HCT116 (cell line): ENCODE data around the gene COL20A1. TPM values are rescaled to one million over a fixed set of nuclear protein-coding genes. Genes with fewer than 3 reads are reported as not detected.

Source experiments
- ATAC-seq: fragments of 200-7000 bp; cut with Tn5 transposase; 2 replicates; pipeline ENCODE4 v1.9.1; 2020; ENCODE audit warnings: mild to moderate bottlenecking, moderate library complexity
- BruUV-seq: library from RNA; stranded (reverse); fragments of 400-500 nt; replicated peaks from 2 replicates; lab custom pipeline; 2021; lab: Mats Ljungman, UMichigan
- CTCF ChIA-PET: fragments of 300-600 bp; sonication (Branson Sonifier 250); formaldehyde crosslinking; loops from one replicate; lab custom pipeline; 2021; ENCODE audit warnings: antibody characterized with exemption; lab: Charles Lee
- POLR2A ChIA-PET: fragments of 300-600, 350-600 bp; sonication (Branson Sonifier 250); formaldehyde crosslinking; loops from one replicate; lab custom pipeline; 2021; ENCODE audit warnings: antibody characterized with exemption; lab: Charles Lee
- RAD21 ChIA-PET, 2 experiments: fragments of 300-600 bp; sonication (Branson Sonifier 250); formaldehyde crosslinking; loops; one replicate each; lab custom pipeline; 2023; ENCODE audit warnings: low total read pairs in 2 of 2; ENCODE audit not compliant: uncharacterized antibody in 2 of 2, unreplicated experiment in 2 of 2, low non-redundant PET in 1 of 2; lab: Charles Lee
- DNase-seq: peaks from one replicate; pipeline ENCODE4 v3.0.0-alpha.2; 2010; ENCODE audit warnings: low read depth, low spot score
- H2AFZ ChIP-seq: fragments of 200-600 bp; shearing (Covaris generic), sonication (generic); 2 replicates; pipeline ENCODE4 v1.6.1; 2017; ENCODE audit warnings: low read depth, mixed run types, mixed read lengths, antibody characterized with exemption, low read length; ENCODE audit not compliant: poor library complexity, severe bottlenecking
- H3K27ac ChIP-seq: 2 replicates; pipeline ENCODE4 v1.5.1; 2012; ENCODE audit warnings: low read depth, low read length
- H3K27me3 ChIP-seq: fragments of 200-600 bp; sonication (generic); 2 replicates; pipeline ENCODE4 v1.6.1; 2016; ENCODE audit warnings: mixed run types, low read length, mixed read lengths; ENCODE audit not compliant: insufficient read depth
- H3K36me3 ChIP-seq, 2 experiments: fragments of 200-500 bp in 1 of 2; fragments of 200-600 bp in 1 of 2; sonication (Bioruptor generic) in 1 of 2; sonication (generic) in 1 of 2; 2 replicates each; pipeline versions ENCODE4 v1.5.1 to v1.6.1; 2014 to 2016; ENCODE audit warnings: low read length in 2 of 2, inconsistent platforms in 1 of 2, mixed read lengths in 1 of 2, mixed run types in 1 of 2; ENCODE audit not compliant: insufficient read depth in 2 of 2, control insufficient read depth in 1 of 2
- H3K4me1 ChIP-seq, 2 experiments: fragments of 200-600 bp in 1 of 2; sonication (generic) in 1 of 2; 2 replicates each; pipeline versions ENCODE4 v1.5.1 to v1.6.1; 2012 to 2017; ENCODE audit warnings: low read length in 2 of 2, inconsistent platforms in 1 of 2, mild to moderate bottlenecking in 1 of 2, mixed read lengths in 1 of 2, mixed run types in 1 of 2, moderate library complexity in 1 of 2; ENCODE audit not compliant: insufficient read depth in 2 of 2, control insufficient read depth in 1 of 2
- H3K4me2 ChIP-seq: fragments of 200-600 bp; sonication (generic); 2 replicates; pipeline ENCODE4 v1.6.1; 2017; ENCODE audit warnings: mixed run types, low read length, mixed read lengths
- H3K4me3 ChIP-seq, 2 experiments: fragments of 200-600 bp in 1 of 2; sonication (generic) in 1 of 2; replicated peaks in 1 of 2; 2 replicates each; pipeline ENCODE4 v1.5.1; 2011 to 2016; ENCODE audit warnings: low read length in 2 of 2, control low read depth in 1 of 2, low read depth in 1 of 2, mild to moderate bottlenecking in 1 of 2, mixed read lengths in 1 of 2, mixed run types in 1 of 2
- H3K79me2 ChIP-seq: fragments of 200-600 bp; sonication (generic); 2 replicates; pipeline ENCODE4 v1.6.1; 2017; ENCODE audit warnings: mild to moderate bottlenecking, mixed run types, low read length, moderate library complexity, mixed read lengths; ENCODE audit not compliant: insufficient read depth
- H3K9ac ChIP-seq: fragments of 200-600 bp; sonication (generic); 2 replicates; pipeline ENCODE4 v1.6.1; 2016; ENCODE audit warnings: low read length, mixed read lengths
- H3K9me2 ChIP-seq: fragments of 200-600 bp; sonication (generic), shearing (Covaris generic); 2 replicates; pipeline ENCODE4 v1.6.1; 2017; ENCODE audit warnings: mixed run types, mild to moderate bottlenecking, moderate library complexity; ENCODE audit not compliant: insufficient read depth
- H3K9me3 ChIP-seq, 2 experiments: fragments of 200-500 bp in 1 of 2; fragments of 200-600 bp in 1 of 2; sonication (Bioruptor generic) in 1 of 2; sonication (generic) in 1 of 2; 2 replicates each; pipeline ENCODE4 v1.6.1; 2014 to 2017; ENCODE audit warnings: low read length in 2 of 2, mixed read lengths in 2 of 2, inconsistent platforms in 1 of 2, low read depth in 1 of 2, mild to moderate bottlenecking in 1 of 2, mixed run types in 1 of 2, moderate library complexity in 1 of 2; ENCODE audit not compliant: control insufficient read depth in 1 of 2, insufficient read depth in 1 of 2
- H4K20me1 ChIP-seq: fragments of 200-600 bp; sonication (generic), shearing (Covaris generic); 2 replicates; pipeline ENCODE4 v1.6.1; 2017; ENCODE audit warnings: mixed run types, mild to moderate bottlenecking, moderate library complexity; ENCODE audit not compliant: insufficient read depth
- CBX3 ChIP-seq: IDR thresholded peaks from 2 replicates; pipeline ENCODE4 v1.6.1; 2012; ENCODE audit warnings: low read depth
- CTCF ChIP-seq, 3 experiments: fragments of 200-600 bp in 1 of 3; sonication (generic) in 1 of 3; IDR thresholded peaks in 2 of 3; conservative IDR thresholded peaks in 1 of 3; 2 replicates each; pipeline ENCODE4 v1.5.1; 2012 to 2017; ENCODE audit warnings: low read depth in 2 of 3, low read length in 2 of 3, antibody characterized with exemption in 1 of 3, borderline replicate concordance in 1 of 3, control low read depth in 1 of 3, mild to moderate bottlenecking in 1 of 3, mixed read lengths in 1 of 3, mixed run types in 1 of 3, moderate library complexity in 1 of 3; ENCODE audit not compliant: insufficient read depth in 1 of 3
- EZH2 ChIP-seq: fragments of 200-600 bp; sonication (generic); IDR thresholded peaks from 2 replicates; pipeline ENCODE4 v1.6.1; 2017; ENCODE audit warnings: antibody characterized with exemption, mixed run types
- SIN3A ChIP-seq: IDR thresholded peaks from 2 replicates; pipeline ENCODE4 v1.6.1; 2012; ENCODE audit warnings: low read depth
- TCF7L2 ChIP-seq: IDR thresholded peaks from 2 replicates; pipeline ENCODE4 v1.7.0; 2011; ENCODE audit warnings: borderline replicate concordance, inconsistent platforms; ENCODE audit not compliant: insufficient read depth, insufficient read length; ENCODE audit errors: extremely low read depth
- ZFX ChIP-seq: fragments of 450-650 bp; IDR thresholded peaks from 2 replicates; pipeline ENCODE4 v1.6.1; 2017
- ZNF274 ChIP-seq: fragments of 200-500 bp; sonication (Bioruptor generic); IDR thresholded peaks from 2 replicates; pipeline ENCODE4 v1.6.1; 2014; ENCODE audit warnings: mild to moderate bottlenecking, low read depth, low read length, inconsistent platforms
- intact Hi-C: fragments of 100-400 bp; cut with micrococcal nuclease; formaldehyde crosslinking; loops from 2 replicates; pipeline ENCODE4 v1.10.0; 2022
- total RNA-seq: library from RNA; stranded (reverse); gene quantifications from one replicate; pipeline ENCODE4 v1.2.1, GENCODE V29; 2021; ENCODE audit not compliant: unreplicated experiment
- TF ChIP-seq, protein P1 (sequence below): IDR thresholded peaks from 2 replicates; pipeline ENCODE4 v1.6.1; 2012

COL20A1 gene
- total RNA-seq, 1 experiment from 2014 or later = 0.34 TPM

GRCh38 chr20:63323357-63323981 is 30.5 kb downstream of the COL20A1 start:
- DNase-seq = no peak
- 0 out of 6 replicates have a peak, but pooled peaks of 1 of the 3 experiments have one; percentile 10 for TF ChIP-seq CTCF (IDR thresholded peaks at IDR 0.05 in 2 of 3, conservative IDR thresholded peaks at IDR 0.05 in 1 of 3; ENCODE audit: borderline replicate concordance in 1 of 3, insufficient read depth in 1 of 3, low read depth in 2 of 3, low read length in 2 of 3)
- no peak for TF ChIP-seq ZFX
- TF ChIP-seq, all 23 proteins: peak for 1
- H3K9ac ChIP-seq = no peak overlapping the region
- no peaks in the 10 kb centered on the region for H4K20me1 ChIP-seq
- no peaks in the 10 kb centered on the region for H3K9me3 ChIP-seq
- peaks cover 0 to 8% of the 10 kb centered on the region in 2 experiments; a peak in 2 of 4 replicates for H3K4me1 ChIP-seq
- no peaks in the 10 kb centered on the region for H3K79me2 ChIP-seq
- ChIA-PET CTCF (no interaction called here), RAD21 (no interaction called here), POLR2A (no interaction called here)
- H3K27me3 ChIP-seq = no peaks in the 10 kb centered on the region
- H3K9me2 ChIP-seq = no peaks in the 10 kb centered on the region
- no peak overlapping the region for H2AFZ ChIP-seq
- intact Hi-C loops = no loop called here
- H3K4me2 ChIP-seq = no peak overlapping the region
- H3K4me3 ChIP-seq = no peak overlapping the region
- BruUV-seq = no TSS peak
- H3K36me3 ChIP-seq = no peaks in the 10 kb centered on the region
- no peak overlapping the region for H3K27ac ChIP-seq
- no peak for ATAC-seq

GRCh38 chr20:63325021-63325471 is 32.1 kb downstream of the COL20A1 start:
- Histone ChIP-seq H3K4me2 (no peak overlapping the region), H3K4me3 (no peak overlapping the region), H3K27ac (no peak overlapping the region), H2AFZ (no peak overlapping the region), H3K9me3 (no peaks in the 10 kb centered on the region), H3K4me1 (peaks cover 0 to 8% of the 10 kb centered on the region in 2 experiments; a peak in 2 of 4 replicates), H3K36me3 (no peaks in the 10 kb centered on the region), H3K9ac (no peak overlapping the region), H3K79me2 (no peaks in the 10 kb centered on the region), H3K27me3 (no peaks in the 10 kb centered on the region), H3K9me2 (no peaks in the 10 kb centered on the region), H4K20me1 (no peaks in the 10 kb centered on the region)
- BruUV-seq = no TSS peak
- ATAC-seq (no peak), DNase-seq (no peak)
- ChIA-PET CTCF (no interaction called here), POLR2A (no interaction called here), RAD21 (no interaction called here)
- no peak for TF ChIP-seq EZH2
- TF ChIP-seq ZFX = no peak
- no peak for TF ChIP-seq CBX3
- TF ChIP-seq ZNF274 = no peak
- TF ChIP-seq, protein P1, sequence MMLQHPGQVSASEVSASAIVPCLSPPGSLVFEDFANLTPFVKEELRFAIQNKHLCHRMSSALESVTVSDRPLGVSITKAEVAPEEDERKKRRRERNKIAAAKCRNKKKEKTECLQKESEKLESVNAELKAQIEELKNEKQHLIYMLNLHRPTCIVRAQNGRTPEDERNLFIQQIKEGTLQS = no peak
- TF ChIP-seq SIN3A = no peak
- TF ChIP-seq TCF7L2 = no peak
- intact Hi-C loops = no loop called here
